HG03457 (cell line): ENCODE data around the gene ZNF12.
"Not testable (repeated sequence)": the region's sequence is repeated elsewhere in the genome, so short reads cannot be mapped to it uniquely, and the experiment has no call there.

Experiments
- ATAC-seq: cut with Tn5 transposase; IDR thresholded peaks from one replicate; pipeline ENCODE4 v1.9.1; 2021; ENCODE audit warnings: moderate number of reproducible peaks; ENCODE audit not compliant: unreplicated experiment

Gene ZNF12

GRCh38 chr7:6700793-6701192, 6.0 kb downstream of the ZNF12 start:
- ATAC-seq = no peak

GRCh38 chr7:6691609-6692106, 15.1 kb downstream of the ZNF12 start:
- ATAC-seq = no peak

GRCh38 chr7:6691103-6691502, 15.6 kb downstream of the ZNF12 start:
- no peak for ATAC-seq

GRCh38 chr7:6680146-6680545, 26.6 kb downstream of the ZNF12 start:
- no peak for ATAC-seq

GRCh38 chr7:6675807-6676405, 30.8 kb downstream of the ZNF12 start:
- ATAC-seq = no peak

GRCh38 chr7:6670851-6671250, 35.9 kb downstream of the ZNF12 start:
- ATAC-seq = not testable (repeated sequence)

- ATAC-seq = no peak
These were observed 48.0 kb downstream of the ZNF12 start for GRCh38 chr7:6658618-6659345.

- no peak for ATAC-seq
These were observed 50.3 kb downstream of the ZNF12 start for GRCh38 chr7:6656413-6656812.

GRCh38 chr7:6655636-6656385, 50.9 kb downstream of the ZNF12 start:
- ATAC-seq = no peak

- no peak for ATAC-seq
These were observed 51.7 kb downstream of the ZNF12 start for GRCh38 chr7:6654842-6655610.

GRCh38 chr7:6654113-6654841, 52.5 kb downstream of the ZNF12 start:
- no peak for ATAC-seq

- no peak for ATAC-seq
These were observed 53.4 kb downstream of the ZNF12 start for GRCh38 chr7:6653071-6654003.

GRCh38 chr7:6652446-6653011, 54.2 kb downstream of the ZNF12 start:
- ATAC-seq = no peak

GRCh38 chr7:6651851-6652445, 54.8 kb downstream of the ZNF12 start:
- ATAC-seq = no peak

- no peak for ATAC-seq
These were observed 56.2 kb downstream of the ZNF12 start for GRCh38 chr7:6650521-6651011.

- ATAC-seq = no peak
These were observed 56.7 kb downstream of the ZNF12 start for GRCh38 chr7:6650086-6650485.

GRCh38 chr7:6649241-6649961, 57.3 kb downstream of the ZNF12 start:
- no peak for ATAC-seq

GRCh38 chr7:6648815-6649104, 58.0 kb downstream of the ZNF12 start:
- ATAC-seq = no peak
